ENCODE data around the gene CHTOP. TPM values are rescaled to one million over a fixed set of nuclear protein-coding genes. Genes with fewer than 3 reads are reported as not detected.

CHTOP gene
- total and polyA plus RNA-seq, 2 of the 13 experiments (the other 11 are each of a cell fraction or from before 2014, with no cell fraction given), result 38.0 to 51.9 TPM

DNA sequence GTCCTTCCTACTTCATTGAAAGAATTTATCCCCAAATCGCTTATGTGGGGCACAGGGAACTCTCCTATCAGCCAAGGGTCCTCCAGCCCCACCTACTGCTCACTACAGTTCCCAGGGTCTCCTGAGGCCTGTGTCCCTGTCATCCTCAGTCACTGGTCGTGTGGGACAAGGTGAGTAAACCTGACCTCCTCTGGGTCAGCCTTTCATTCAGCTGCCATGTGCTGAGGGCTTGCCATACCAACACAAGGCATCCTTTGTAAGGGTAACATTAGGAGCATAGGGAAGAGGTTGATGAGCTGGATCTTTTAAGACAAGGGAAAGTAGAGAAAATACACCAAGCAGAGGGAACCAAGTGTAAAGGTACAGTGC is 13.5 kb downstream of the CHTOP start:
- Histone ChIP-seq H2AFZ (ENCODE audit: low read length) (no peak overlapping the region), H3K4me2 (ENCODE audit: low read depth, low read length) (no peak overlapping the region), H4K20me1 (ENCODE audit: insufficient read depth, low read length) (no peaks in the 10 kb centered on the region; the same call in 1 of the 2 replicates), H3K36me3 (replicated peaks in 1 of 2; ENCODE audit: control insufficient read depth in 1 of 2, insufficient read depth in 2 of 2, low read length in 2 of 2) (peaks cover 10 to 37% of the 10 kb centered on the region in 2 experiments), H3K27ac (ENCODE audit: extremely low read length, insufficient read depth, low read length) (no peak overlapping the region), H3K79me2 (ENCODE audit: insufficient read depth, low read length) (no peaks in the 10 kb centered on the region), H3K27me3 (ENCODE audit: control insufficient read depth in 1 of 2, insufficient read depth in 2 of 2, low read length in 2 of 2) (no peaks in the 10 kb centered on the region), H3K9me3 (ENCODE audit: low read length) (no peaks in the 10 kb centered on the region), H3K9ac (ENCODE audit: insufficient read depth, low read depth, low read length) (no peak overlapping the region), H3K4me1 (ENCODE audit: insufficient read depth, low read length) (peaks cover 15% of the 10 kb centered on the region), H3K4me3 (replicated peaks in 1 of 3; ENCODE audit: insufficient read depth in 1 of 3, low read depth in 2 of 3, low read length in 3 of 3) (no peak overlapping the region)
- WGBS (ENCODE audit: low lambda C conversion rate), result 61% methylated on average over 2 of the region's 2 CpGs
- no TSS peak for BruUV-seq (replicated peaks)
- DNase-seq (ENCODE audit: low spot score) (no peak), FAIRE-seq (no peak), ATAC-seq (peak; percentile 45)
- ChIA-PET CTCF (ENCODE audit: low intra/inter-chr PET ratio, low total read pairs) (no interaction called here), POLR2A (interaction anchor here (1.3 to 4.6 kb wide), 8 partner anchors 9 to 139 kb away, joined by 3 to 36 read pairs (median 7); partner anchors contain the start of genes CHTOP, S100A1, S100A13 and SNAPIN)
- intact Hi-C loops (cut with micrococcal nuclease; ENCODE audit: unreplicated experiment), result no loop called here
- in situ Hi-C loops (cut with HindIII; ENCODE audit: extremely low pct_ligation_motif_present, low pct_unique_long_range_greater_than_20kb), result no loop called here
- peak; percentile 78 for TF ChIP-seq POLR2G (IDR thresholded peaks at IDR 0.05; ENCODE audit: low read depth, low read length)
- TF ChIP-seq TARDBP (CRISPR knock-in tag; IDR thresholded peaks at IDR 0.05), result 0 out of 2 replicates have a peak, but pooled peaks have one; percentile 22
- peak; percentile 44; the same call in 1 of the 2 replicates for TF ChIP-seq ZFX (CRISPR knock-in tag; IDR thresholded peaks at IDR 0.05; ENCODE audit: low read depth)
- TF ChIP-seq ISL2 (CRISPR knock-in tag; IDR thresholded peaks at IDR 0.05), result no peak
- TF ChIP-seq PAF1 (CRISPR knock-in tag; IDR thresholded peaks at IDR 0.05), result peak; percentile 97
- 0 out of 2 replicates have a peak, but pooled peaks have one; percentile 37 for TF ChIP-seq AKAP8 (CRISPR knock-in tag; IDR thresholded peaks at IDR 0.05)
- TF ChIP-seq SAP130 (CRISPR knock-in tag; IDR thresholded peaks at IDR 0.05; ENCODE audit: low read depth), result peak; percentile 33; the same call in 1 of the 2 replicates
- TF ChIP-seq LCORL (IDR thresholded peaks at IDR 0.05), result no peak
- no peak for TF ChIP-seq LCORL (CRISPR knock-in tag; IDR thresholded peaks at IDR 0.05)
- TF ChIP-seq RBM22 (optimal IDR thresholded peaks at IDR 0.05; ENCODE audit: low read length), result peak; percentile 78
- no peak for TF ChIP-seq ATF1 (CRISPR knock-in tag; IDR thresholded peaks at IDR 0.05)
- TF ChIP-seq, protein P1, sequence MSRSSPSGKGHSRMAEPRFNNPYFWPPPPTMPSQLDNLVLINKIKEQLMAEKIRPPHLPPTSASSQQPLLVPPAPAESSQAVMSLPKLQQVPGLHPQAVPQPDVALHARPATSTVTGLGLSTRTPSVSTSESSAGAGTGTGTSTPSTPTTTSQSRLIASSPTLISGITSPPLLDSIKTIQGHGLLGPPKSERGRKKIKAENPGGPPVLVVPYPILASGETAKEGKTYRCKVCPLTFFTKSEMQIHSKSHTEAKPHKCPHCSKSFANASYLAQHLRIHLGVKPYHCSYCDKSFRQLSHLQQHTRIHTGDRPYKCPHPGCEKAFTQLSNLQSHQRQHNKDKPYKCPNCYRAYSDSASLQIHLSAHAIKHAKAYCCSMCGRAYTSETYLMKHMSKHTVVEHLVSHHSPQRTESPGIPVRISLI (CRISPR knock-in tag; IDR thresholded peaks at IDR 0.05; ENCODE audit: borderline replicate concordance), result no peak
- peak; percentile 30 for TF ChIP-seq XRCC5 (optimal IDR thresholded peaks at IDR 0.05; ENCODE audit: low read length)
- TF ChIP-seq, protein P2, sequence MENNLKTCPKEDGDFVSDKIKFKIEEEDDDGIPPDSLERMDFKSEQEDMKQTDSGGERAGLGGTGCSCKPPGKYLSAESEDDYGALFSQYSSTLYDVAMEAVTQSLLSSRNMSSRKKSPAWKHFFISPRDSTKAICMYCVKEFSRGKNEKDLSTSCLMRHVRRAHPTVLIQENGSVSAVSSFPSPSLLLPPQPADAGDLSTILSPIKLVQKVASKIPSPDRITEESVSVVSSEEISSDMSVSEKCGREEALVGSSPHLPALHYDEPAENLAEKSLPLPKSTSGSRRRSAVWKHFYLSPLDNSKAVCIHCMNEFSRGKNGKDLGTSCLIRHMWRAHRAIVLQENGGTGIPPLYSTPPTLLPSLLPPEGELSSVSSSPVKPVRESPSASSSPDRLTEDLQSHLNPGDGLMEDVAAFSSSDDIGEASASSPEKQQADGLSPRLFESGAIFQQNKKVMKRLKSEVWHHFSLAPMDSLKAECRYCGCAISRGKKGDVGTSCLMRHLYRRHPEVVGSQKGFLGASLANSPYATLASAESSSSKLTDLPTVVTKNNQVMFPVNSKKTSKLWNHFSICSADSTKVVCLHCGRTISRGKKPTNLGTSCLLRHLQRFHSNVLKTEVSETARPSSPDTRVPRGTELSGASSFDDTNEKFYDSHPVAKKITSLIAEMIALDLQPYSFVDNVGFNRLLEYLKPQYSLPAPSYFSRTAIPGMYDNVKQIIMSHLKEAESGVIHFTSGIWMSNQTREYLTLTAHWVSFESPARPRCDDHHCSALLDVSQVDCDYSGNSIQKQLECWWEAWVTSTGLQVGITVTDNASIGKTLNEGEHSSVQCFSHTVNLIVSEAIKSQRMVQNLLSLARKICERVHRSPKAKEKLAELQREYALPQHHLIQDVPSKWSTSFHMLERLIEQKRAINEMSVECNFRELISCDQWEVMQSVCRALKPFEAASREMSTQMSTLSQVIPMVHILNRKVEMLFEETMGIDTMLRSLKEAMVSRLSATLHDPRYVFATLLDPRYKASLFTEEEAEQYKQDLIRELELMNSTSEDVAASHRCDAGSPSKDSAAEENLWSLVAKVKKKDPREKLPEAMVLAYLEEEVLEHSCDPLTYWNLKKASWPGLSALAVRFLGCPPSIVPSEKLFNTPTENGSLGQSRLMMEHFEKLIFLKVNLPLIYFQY (CRISPR knock-in tag; IDR thresholded peaks at IDR 0.05; ENCODE audit: borderline replicate concordance), result no peak
- 0 out of 2 replicates have a peak, but pooled peaks have one; percentile 43 for TF ChIP-seq ZNF326 (CRISPR knock-in tag; IDR thresholded peaks at IDR 0.05; ENCODE audit: borderline replicate concordance)
- TF ChIP-seq ZNF431 (CRISPR knock-in tag; IDR thresholded peaks at IDR 0.05; ENCODE audit: borderline replicate concordance, low read depth), result peak; percentile 40; the same call in 1 of the 2 replicates
- TF ChIP-seq POLR2A (IDR thresholded peaks at IDR 0.05; ENCODE audit: insufficient read depth in 1 of 2, low read depth in 2 of 2, low read length in 2 of 2), result peak in 1 of 2 experiments; percentile 48; a peak in 2 of 4 replicates
- 0 out of 3 replicates have a peak, but pooled peaks have one; percentile 23 for TF ChIP-seq MXI1 (IDR thresholded peaks at IDR 0.05; ENCODE audit: borderline replicate concordance, low read depth, low read length)
- TF ChIP-seq ZBTB7A (CRISPR knock-in tag; IDR thresholded peaks at IDR 0.05), result no peak
- no peak for TF ChIP-seq NCOA5 (CRISPR knock-in tag; IDR thresholded peaks at IDR 0.05)
- no peak for TF ChIP-seq ZNF143 (CRISPR knock-in tag; IDR thresholded peaks at IDR 0.05)

All from HepG2 (cell line).